ENCODE results near the gene MYO7A. TPM values are rescaled to one million over a fixed set of nuclear protein-coding genes. Genes with fewer than 3 reads are reported as not detected.

The MYO7A gene
- total RNA-seq, 2 donors from 2014 or later, result 10.4 to 12.9 TPM

DNA sequence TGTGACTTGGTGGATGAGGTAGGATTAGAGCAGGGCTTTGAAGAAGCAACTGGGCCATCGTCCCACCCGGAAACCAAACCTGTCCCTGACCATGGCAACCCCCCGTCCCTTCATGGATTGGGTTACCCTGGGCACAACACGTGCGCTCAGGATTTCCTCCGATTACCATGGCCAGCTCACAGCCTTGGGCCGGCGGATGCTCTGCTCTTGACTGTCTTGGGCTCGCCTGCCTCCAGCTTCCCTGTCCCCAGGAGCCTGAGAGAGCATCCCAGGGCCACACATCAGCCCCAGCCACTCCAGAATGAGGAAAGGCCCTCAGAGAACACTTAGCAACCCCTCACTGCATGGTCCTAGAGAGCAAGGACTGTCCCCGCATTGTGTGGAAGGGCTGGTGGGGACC, 22.8 kb downstream of the MYO7A start:
- intact Hi-C loops (cut with DNase I), result no loop called here
- Histone ChIP-seq H3K27me3 (no peaks in the 10 kb centered on the region), H3K9me3 (no peaks in the 10 kb centered on the region), H3K4me3 (no peak overlapping the region), H3K4me1 (no peaks in the 10 kb centered on the region), H3K36me3 (replicated peaks in 1 of 2; ENCODE audit: insufficient read depth in 1 of 2, low read depth in 2 of 2) (no peaks in the 10 kb centered on the region), H3K27ac (no peak overlapping the region)
- TF ChIP-seq, protein P1, sequence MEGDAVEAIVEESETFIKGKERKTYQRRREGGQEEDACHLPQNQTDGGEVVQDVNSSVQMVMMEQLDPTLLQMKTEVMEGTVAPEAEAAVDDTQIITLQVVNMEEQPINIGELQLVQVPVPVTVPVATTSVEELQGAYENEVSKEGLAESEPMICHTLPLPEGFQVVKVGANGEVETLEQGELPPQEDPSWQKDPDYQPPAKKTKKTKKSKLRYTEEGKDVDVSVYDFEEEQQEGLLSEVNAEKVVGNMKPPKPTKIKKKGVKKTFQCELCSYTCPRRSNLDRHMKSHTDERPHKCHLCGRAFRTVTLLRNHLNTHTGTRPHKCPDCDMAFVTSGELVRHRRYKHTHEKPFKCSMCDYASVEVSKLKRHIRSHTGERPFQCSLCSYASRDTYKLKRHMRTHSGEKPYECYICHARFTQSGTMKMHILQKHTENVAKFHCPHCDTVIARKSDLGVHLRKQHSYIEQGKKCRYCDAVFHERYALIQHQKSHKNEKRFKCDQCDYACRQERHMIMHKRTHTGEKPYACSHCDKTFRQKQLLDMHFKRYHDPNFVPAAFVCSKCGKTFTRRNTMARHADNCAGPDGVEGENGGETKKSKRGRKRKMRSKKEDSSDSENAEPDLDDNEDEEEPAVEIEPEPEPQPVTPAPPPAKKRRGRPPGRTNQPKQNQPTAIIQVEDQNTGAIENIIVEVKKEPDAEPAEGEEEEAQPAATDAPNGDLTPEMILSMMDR (IDR thresholded peaks at IDR 0.05), result no peak
- no peak for TF ChIP-seq POLR2A (IDR thresholded peaks at IDR 0.05)
- ATAC-seq (no peak), DNase-seq (no peak)
- WGBS, 2 donors, result 85% methylated on average over 10 of the region's 10 CpGs; no CpG with 5 or more reads in 1 of the 2 donors

DNA sequence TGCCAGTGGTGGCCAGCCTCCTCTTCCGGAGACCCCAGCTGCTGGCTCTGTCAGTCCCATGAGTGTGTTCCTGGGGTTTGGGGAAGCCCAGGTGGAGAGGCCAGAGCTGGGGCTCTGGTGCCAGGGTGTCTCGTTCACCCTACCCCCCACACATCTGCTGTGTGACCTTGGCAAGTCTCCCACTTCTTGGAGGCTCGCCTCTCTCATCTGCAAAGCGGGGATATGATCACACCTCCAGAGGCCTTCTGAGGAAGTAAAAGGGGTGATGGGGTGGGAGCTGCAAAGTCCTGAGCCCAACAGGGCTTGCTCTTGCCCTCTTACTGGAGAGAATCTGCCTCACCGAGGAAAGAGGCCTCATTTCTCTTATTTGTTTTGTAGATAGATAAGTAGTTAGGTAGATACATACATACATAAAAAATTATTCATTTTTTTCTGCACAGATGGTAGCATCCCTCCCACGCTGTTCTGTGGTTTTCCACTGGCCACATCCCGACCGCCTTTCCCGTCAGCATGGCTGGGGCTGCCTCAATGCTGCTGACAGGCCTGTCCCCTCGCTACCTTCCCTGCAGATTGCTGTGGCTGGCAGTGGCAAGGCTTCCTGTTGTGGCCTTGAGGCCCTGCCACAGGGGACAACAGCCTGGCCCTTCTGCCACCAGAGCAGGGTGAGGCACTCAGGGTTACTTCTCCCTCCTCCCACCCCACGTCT, 23.9 kb downstream of the MYO7A start:
- no peak for TF ChIP-seq POLR2A (IDR thresholded peaks at IDR 0.05)
- TF ChIP-seq, protein P1 (IDR thresholded peaks at IDR 0.05), result no peak
- Histone ChIP-seq H3K4me1 (no peaks in the 10 kb centered on the region), H3K9me3 (no peaks in the 10 kb centered on the region), H3K27ac (no peak overlapping the region), H3K27me3 (no peaks in the 10 kb centered on the region), H3K36me3 (replicated peaks in 1 of 2; ENCODE audit: insufficient read depth in 1 of 2, low read depth in 2 of 2) (no peaks in the 10 kb centered on the region), H3K4me3 (no peak overlapping the region)
- DNase-seq (peak in 1 of 4 donors; percentile 21), ATAC-seq (no peak)
- intact Hi-C loops (cut with DNase I), result no loop called here
- 70 to 76% methylated on average over 10 to 11 of the region's 11 CpGs for WGBS, 2 donors

DNA sequence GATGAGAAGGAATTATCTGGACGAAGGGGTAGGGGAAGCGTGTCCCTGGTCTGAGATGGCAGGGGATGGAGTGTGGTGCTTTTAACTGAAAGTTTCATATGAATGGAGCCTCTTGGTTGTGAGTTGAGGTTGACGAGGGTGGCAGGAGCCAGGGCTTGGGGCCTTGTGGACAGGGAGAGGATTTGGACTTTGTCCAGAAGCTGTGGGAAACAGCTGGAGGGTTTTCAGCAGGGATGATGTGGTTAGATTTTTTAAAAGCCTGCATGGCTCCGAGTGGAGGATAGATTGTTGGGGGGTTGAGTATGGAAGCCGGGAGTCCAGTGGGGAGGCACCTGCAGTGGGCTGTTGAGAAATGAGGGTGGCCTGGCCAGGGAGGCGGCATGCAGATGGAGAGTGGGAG, 24.8 kb downstream of the MYO7A start:
- WGBS, 2 donors, result 78 to 93% methylated on average over 6 of the region's 6 CpGs
- DNase-seq (no peak), ATAC-seq (no peak)

DNA sequence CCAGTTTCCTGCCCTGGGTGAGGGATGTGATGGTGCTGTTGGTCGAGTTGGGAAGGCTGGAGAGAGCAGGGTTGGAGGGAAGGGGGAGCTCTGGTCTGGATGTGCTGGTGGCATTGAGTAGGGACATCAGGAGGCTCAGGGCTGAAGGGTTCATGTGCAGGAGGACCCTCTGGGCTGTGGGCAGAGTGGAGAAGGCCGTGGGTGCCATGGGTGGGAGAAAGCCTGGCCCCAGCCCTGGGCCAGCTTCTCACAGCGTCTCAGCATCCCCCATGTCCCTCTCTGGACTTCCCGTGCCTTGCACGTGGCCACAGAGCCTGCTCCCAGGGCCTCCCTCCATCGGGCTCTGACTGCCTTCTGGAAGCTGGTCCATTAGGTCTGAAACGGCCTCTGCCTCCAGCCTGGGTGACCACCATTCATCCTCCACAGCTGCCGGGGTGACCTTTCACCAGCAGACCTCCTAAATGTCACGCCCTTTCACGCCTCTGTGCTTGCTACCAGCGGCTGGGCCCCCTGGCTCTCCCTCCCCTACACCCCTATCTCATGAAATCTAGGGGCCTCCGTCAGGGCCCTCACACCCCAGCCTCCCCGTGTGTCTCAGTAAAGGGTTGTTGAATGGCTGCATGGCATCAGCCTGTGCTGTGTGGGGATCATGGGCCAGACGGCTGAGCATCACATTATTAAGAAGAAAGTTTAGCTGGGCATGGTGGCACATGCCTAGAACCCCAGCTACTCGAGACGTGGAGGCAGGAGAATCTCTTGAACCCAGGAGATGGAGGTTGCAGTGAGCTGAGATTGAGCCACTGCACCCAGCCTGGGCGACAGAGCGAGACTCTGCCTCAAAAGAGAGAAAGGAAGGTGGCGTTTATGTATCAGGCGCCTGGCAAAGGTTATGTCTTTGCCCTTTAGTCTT, 25.5 kb downstream of the MYO7A start:
- Histone ChIP-seq H3K4me3 (no peak overlapping the region), H3K27me3 (no peaks in the 10 kb centered on the region), H3K9me3 (no peaks in the 10 kb centered on the region), H3K4me1 (no peaks in the 10 kb centered on the region), H3K36me3 (replicated peaks in 1 of 2; ENCODE audit: insufficient read depth in 1 of 2, low read depth in 2 of 2) (no peaks in the 10 kb centered on the region), H3K27ac (no peak overlapping the region)
- TF ChIP-seq, protein P1 (IDR thresholded peaks at IDR 0.05), result no peak
- no peak for TF ChIP-seq POLR2A (IDR thresholded peaks at IDR 0.05)
- ATAC-seq (no peak), DNase-seq (no peak)
- intact Hi-C loops (cut with DNase I), result no loop called here
- WGBS, 2 donors, result 80% methylated on average over 17 to 20 of the region's 20 CpGs

More for the DNA sequence above, 24.8 kb downstream of the MYO7A start:
- H3K4me1 ChIP-seq, result no peaks in the 10 kb centered on the region
- TF ChIP-seq POLR2A (IDR thresholded peaks at IDR 0.05), result no peak
- TF ChIP-seq, protein P1 (IDR thresholded peaks at IDR 0.05), result no peak
- no peaks in the 10 kb centered on the region for H3K9me3 ChIP-seq
- no peaks in the 10 kb centered on the region for H3K36me3 ChIP-seq (replicated peaks in 1 of 2; ENCODE audit: insufficient read depth in 1 of 2, low read depth in 2 of 2)
- no peaks in the 10 kb centered on the region for H3K27me3 ChIP-seq
- no peak overlapping the region for H3K4me3 ChIP-seq
- intact Hi-C loops (cut with DNase I), result no loop called here
- H3K27ac ChIP-seq, result no peak overlapping the region

All from body of pancreas (tissue), 4 donors.